GM12878 (cell line): ENCODE data around the gene MATN1. TPM values are rescaled to one million over a fixed set of nuclear protein-coding genes. Genes with fewer than 3 reads are reported as not detected.

Experiments used
- ATAC-seq: fragments of 200-7000 bp; cut with Tn5 transposase; 3 replicates; pipeline ENCODE4 v1.9.1; 2020; ENCODE audit warnings: mild to moderate bottlenecking, moderate library complexity
- BruUV-seq: library from RNA; stranded (reverse); fragments of 400-500 nt; replicated peaks from 2 replicates; lab custom pipeline; 2021; lab: Mats Ljungman, UMichigan
- CTCF ChIA-PET: fragments of 300-600 bp; sonication (Branson Sonifier 250); formaldehyde crosslinking; extraction: SDS; loops from one replicate; lab custom pipeline; 2021; ENCODE audit warnings: inconsistent platforms; lab: Yijun Ruan, JAX
- POLR2A ChIA-PET: fragments of 350-600 bp; formaldehyde crosslinking; extraction: SDS; loops from one replicate; lab custom pipeline; 2021; ENCODE audit warnings: inconsistent platforms; lab: Charles Lee
- RAD21 ChIA-PET: fragments of 300-600 bp; sonication (Branson Sonifier 250); formaldehyde crosslinking; loops from one replicate; lab custom pipeline; 2023; ENCODE audit warnings: antibody characterized with exemption; ENCODE audit not compliant: unreplicated experiment; lab: Charles Lee
- SMC1A ChIA-PET: fragments of 300-600 bp; sonication (Branson Sonifier 250); formaldehyde crosslinking; loops from one replicate; lab custom pipeline; 2023; ENCODE audit not compliant: unreplicated experiment, uncharacterized antibody; lab: Charles Lee
- DNase-seq: peaks from one replicate; pipeline ENCODE4 v3.0.0-alpha.2; 2011; ENCODE audit warnings: low read depth, low spot score
- FAIRE-seq: peaks from 3 replicates; lab custom pipeline; 2011; peaks lifted over from hg19 to GRCh38; lab: Jason Lieb, UNC
- H2AFZ ChIP-seq: 2 replicates; pipeline ENCODE4 v1.6.0; 2011; ENCODE audit warnings: low read depth, low read length, control low read depth; ENCODE audit not compliant: control insufficient read depth
- H3K27ac ChIP-seq: 2 replicates; pipeline ENCODE4 v1.5.1; 2011; ENCODE audit warnings: control low read depth; ENCODE audit not compliant: control insufficient read depth, insufficient read depth
- H3K27me3 ChIP-seq, 2 experiments: replicated peaks in 1 of 2; 2 replicates each; pipeline versions ENCODE4 v1.6.0 to v1.6.1; 2011; ENCODE audit warnings: low read length in 1 of 2; ENCODE audit not compliant: control insufficient read depth in 2 of 2, insufficient read depth in 2 of 2
- H3K36me3 ChIP-seq, 2 experiments: 2 replicates each; pipeline ENCODE4 v1.5.1; 2011; ENCODE audit warnings: low read length in 1 of 2; ENCODE audit not compliant: control insufficient read depth in 2 of 2, insufficient read depth in 2 of 2
- H3K4me1 ChIP-seq: 2 replicates; pipeline ENCODE4 v1.6.1; 2011; ENCODE audit warnings: mild to moderate bottlenecking, low read length, moderate library complexity, mixed read lengths; ENCODE audit not compliant: control insufficient read depth, insufficient read depth
- H3K4me2 ChIP-seq: 2 replicates; pipeline ENCODE4 v1.6.0; 2011; ENCODE audit warnings: control low read depth; ENCODE audit not compliant: control insufficient read depth, insufficient read depth
- H3K4me3 ChIP-seq: fragments of 200-600 bp; sonication (generic); 2 replicates; pipeline ENCODE4 v1.5.1; 2016
- H3K79me2 ChIP-seq: 2 replicates; pipeline ENCODE4 v1.6.0; 2011; ENCODE audit warnings: low read length; ENCODE audit not compliant: control insufficient read depth, insufficient read depth
- H3K9ac ChIP-seq: 2 replicates; pipeline ENCODE4 v1.8.0; 2011; ENCODE audit warnings: low read length, control low read depth, mixed read lengths; ENCODE audit not compliant: control insufficient read depth, insufficient read depth
- H3K9me3 ChIP-seq: replicated peaks from 3 replicates; pipeline ENCODE4 v1.5.1; 2011; ENCODE audit warnings: mild to moderate bottlenecking, low read length; ENCODE audit not compliant: control insufficient read depth, insufficient read depth
- H4K20me1 ChIP-seq: 2 replicates; pipeline ENCODE4 v1.6.0; 2011; ENCODE audit not compliant: control insufficient read depth, insufficient read depth
- CBX3 ChIP-seq: fragments of 200-600 bp; sonication (generic); IDR thresholded peaks from 2 replicates; pipeline ENCODE4 v1.6.1; 2016; ENCODE audit warnings: low read depth, borderline replicate concordance
- CHD2 ChIP-seq: IDR thresholded peaks from 2 replicates; pipeline ENCODE4 v1.6.1; 2011; ENCODE audit warnings: low read depth, low read length, improper control_type of control experiment, borderline replicate concordance
- CHD4 ChIP-seq: fragments of 200-600 bp; sonication (generic); IDR thresholded peaks from 2 replicates; pipeline ENCODE4 v1.6.1; 2016; ENCODE audit warnings: mild to moderate bottlenecking
- FOXM1 ChIP-seq: IDR thresholded peaks from 2 replicates; pipeline ENCODE4 v1.6.1; 2012; ENCODE audit warnings: low read depth, mild to moderate bottlenecking, inconsistent platforms, low read length, moderate library complexity
- HCFC1 ChIP-seq: fragments of 150-350 bp; IDR thresholded peaks from 2 replicates; pipeline ENCODE4 v1.6.1; 2014; ENCODE audit warnings: low read length
- MEF2B ChIP-seq: fragments of 450-650 bp; IDR thresholded peaks from 2 replicates; pipeline ENCODE4 v1.6.1; 2018; ENCODE audit warnings: mild to moderate bottlenecking, moderate library complexity; ENCODE audit not compliant: partially characterized antibody, poor library complexity, severe bottlenecking
- MTA2 ChIP-seq: fragments of 450-650 bp; IDR thresholded peaks from 2 replicates; pipeline ENCODE4 v1.6.1; 2016; ENCODE audit warnings: low read depth, mild to moderate bottlenecking, moderate library complexity
- MYB ChIP-seq: fragments of 150-350 bp; IDR thresholded peaks from 2 replicates; pipeline ENCODE4 v1.6.1; 2014; ENCODE audit warnings: mild to moderate bottlenecking, low read depth, low read length, borderline replicate concordance
- NR2C1 ChIP-seq: fragments of 450-650 bp; IDR thresholded peaks from 2 replicates; pipeline ENCODE4 v1.6.1; 2017; ENCODE audit warnings: antibody characterized with exemption, mild to moderate bottlenecking, moderate library complexity
- RFX5 ChIP-seq: IDR thresholded peaks from 2 replicates; pipeline ENCODE4 v1.6.1; 2011; ENCODE audit warnings: low read depth, low read length, improper control_type of control experiment
- SREBF2 ChIP-seq: IDR thresholded peaks from 2 replicates; pipeline ENCODE4 v1.6.1; 2012; ENCODE audit warnings: mild to moderate bottlenecking, low read length
- STAT1 ChIP-seq: fragments of 450-650 bp; conservative IDR thresholded peaks from 2 replicates; pipeline ENCODE4 v1.6.1; 2014; ENCODE audit warnings: antibody characterized with exemption, mild to moderate bottlenecking
- STAT3 ChIP-seq: IDR thresholded peaks from 2 replicates; pipeline ENCODE4 v1.6.1; 2011; ENCODE audit warnings: low read depth, low read length, improper control_type of control experiment
- WRNIP1 ChIP-seq: IDR thresholded peaks from 2 replicates; pipeline ENCODE4 v1.6.1; 2011; ENCODE audit warnings: low read depth, low read length, improper control_type of control experiment, borderline replicate concordance
- ZBED1 ChIP-seq: IDR thresholded peaks from 2 replicates; pipeline ENCODE4 v1.6.1; 2016; ENCODE audit warnings: borderline replicate concordance
- WGBS: methylation state at CpG from one replicate; pipeline ENCODE4 v1.1.6; 2016; ENCODE audit warnings: low lambda C conversion rate; ENCODE audit not compliant: insufficient replicate concordance, insufficient coverage; ENCODE audit errors: missing lambda C conversion rate; 5-methylcytosine and 5-hydroxymethylcytosine counted together
- in situ Hi-C: fragments of 300-500 bp; cut with MboI; formaldehyde crosslinking; loops from 9 replicates; pipeline ENCODE4 v1.14.3; 2018; ENCODE audit warnings: mixed read lengths
- intact Hi-C: fragments of 100-400 bp; cut with micrococcal nuclease; formaldehyde crosslinking; loops from one replicate; pipeline ENCODE4 v1.14.2; 2022; ENCODE audit not compliant: unreplicated experiment
- polyA plus RNA-seq, 11 experiments: library from polyadenylated mRNA; depleted of rRNA in 4 of 11; unstranded in 6 of 11; stranded (reverse) in 5 of 11; fragments of >200 nt; fragmentation: Nextera tagmentation in 4 of 11; fragmentation: Illumina TruSeq in 1 of 11; extraction: Ambion mirVana in 4 of 11; extraction: Trizol in 1 of 11; gene quantifications; 1 replicate in 1 of 11; 2 replicates in 10 of 11; pipeline versions ENCODE4 v1.2.1 to v1.2.3, GENCODE V29; 2011 to 2016; ENCODE audit warnings: inconsistent platforms in 2 of 11, missing spikeins in 2 of 11, low read depth in 1 of 11
- total RNA-seq, 4 experiments: library from RNA; depleted of rRNA in 3 of 4; stranded (reverse); fragments of >200 nt in 3 of 4; fragmentation: Illumina TruSeq in 1 of 4; extraction: Trizol in 1 of 4; gene quantifications; 2 replicates each; pipeline versions ENCODE4 v1.2.1 to v1.2.3, GENCODE V29; 2013 to 2021
- TF ChIP-seq, protein P1 (sequence below): fragments of 450-650 bp; IDR thresholded peaks from 2 replicates; pipeline ENCODE4 v1.6.1; 2017; ENCODE audit warnings: borderline replicate concordance
- TF ChIP-seq, protein P2 (sequence below): fragments of 450-650 bp; IDR thresholded peaks from 2 replicates; pipeline ENCODE4 v1.6.1; 2018; ENCODE audit warnings: borderline replicate concordance, mild to moderate bottlenecking; ENCODE audit not compliant: partially characterized antibody
- TF ChIP-seq, protein P3 (sequence below): IDR thresholded peaks from 2 replicates; pipeline ENCODE4 v1.6.1; 2011; ENCODE audit warnings: mild to moderate bottlenecking, low read depth, low read length, moderate library complexity; ENCODE audit not compliant: insufficient replicate concordance
- TF ChIP-seq, protein P4 (sequence below): IDR thresholded peaks from 2 replicates; pipeline ENCODE4 v1.6.1; 2012; ENCODE audit warnings: low read depth, low read length, improper control_type of control experiment

Gene MATN1
- total and polyA plus RNA-seq, 10 of the 15 experiments (the other 5 are each of a cell fraction or from before 2014, with no cell fraction given), result 0.04 to 0.50 (median 0.10) TPM; not detected in 1

DNA sequence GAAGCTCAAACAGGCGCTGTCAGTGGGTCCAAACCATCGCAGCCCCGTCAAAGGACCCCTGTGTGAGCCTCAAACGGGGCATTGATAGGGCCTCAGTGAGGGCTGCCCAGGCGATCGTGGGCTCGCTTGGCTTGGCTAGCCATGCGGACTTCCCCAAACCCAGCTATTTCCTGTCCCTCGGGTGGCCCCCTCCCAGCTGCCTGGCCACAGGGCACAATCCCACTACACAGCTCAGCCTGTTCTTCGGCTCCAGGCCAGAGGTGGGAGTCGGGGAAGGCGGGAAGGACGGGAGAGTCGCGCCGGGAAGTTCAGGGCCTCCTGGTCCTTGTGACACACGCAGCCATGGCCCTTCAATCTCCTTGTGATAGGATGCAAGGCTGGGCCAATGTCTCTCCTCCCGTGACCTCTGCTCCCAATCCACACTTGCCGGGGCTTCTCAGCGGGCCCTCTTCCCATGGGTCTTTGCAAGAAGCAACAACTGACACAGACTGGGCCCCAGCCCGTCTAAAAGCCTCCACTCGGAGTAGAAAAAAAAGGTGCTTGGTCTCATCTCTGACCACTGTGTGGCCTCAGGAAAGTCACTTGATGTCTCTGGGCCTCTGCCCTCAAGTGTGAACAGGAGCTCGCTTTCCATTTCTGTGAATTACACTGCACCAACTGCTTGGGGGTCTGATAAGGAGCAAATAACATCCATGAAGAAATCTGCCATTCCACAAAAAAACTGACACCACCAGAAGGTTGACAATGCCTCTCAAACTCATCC, 7.1 kb upstream of the MATN1 start:
- peaks cover 23% of the 10 kb centered on the region for H3K4me1 ChIP-seq
- intact Hi-C loops (no loop called here), in situ Hi-C loops (no loop called here)
- peak overlapping the region; percentile 51; the same call in 1 of the 2 replicates for H3K9ac ChIP-seq
- no peaks in the 10 kb centered on the region for H3K9me3 ChIP-seq
- ATAC-seq (peak; percentile 81), DNase-seq (no peak), FAIRE-seq (no peak)
- POLR2A ChIA-PET, result interaction anchor here (0.5 to 7.0 kb wide), 8 partner anchors 10 to 137 kb away, joined by 3 to 96 read pairs (median 8); partner anchors contain the start of gene LAPTM5
- H3K27me3 ChIP-seq, result no peaks in the 10 kb centered on the region
- RAD21 ChIA-PET, result interaction anchor here (0.8 to 15.6 kb wide), 13 partner anchors 9 to 50 kb away, joined by 4 to 538 read pairs (median 8); partner anchors contain the start of gene LAPTM5
- H2AFZ ChIP-seq, result no peak overlapping the region
- H3K4me2 ChIP-seq, result peak overlapping the region; percentile 62
- H3K79me2 ChIP-seq, result no peaks in the 10 kb centered on the region
- H3K4me3 ChIP-seq, result no peak overlapping the region
- H4K20me1 ChIP-seq, result no peaks in the 10 kb centered on the region
- 31% methylated on average over 23 of the region's 23 CpGs for WGBS
- CTCF ChIA-PET, result interaction anchor here (0.6 to 11.2 kb wide), 13 partner anchors 10 to 50 kb away, joined by 4 to 221 read pairs (median 5); partner anchors contain the start of gene LAPTM5
- peak overlapping the region; percentile 61 for H3K27ac ChIP-seq
- SMC1A ChIA-PET, result interaction anchor here (0.9 to 21.5 kb wide), 5 partner anchors 10 to 50 kb away, joined by 4 to 556 read pairs (median 18); partner anchors contain the start of gene LAPTM5
- peaks cover 18% of the 10 kb centered on the region in 2 experiments; a peak in 3 of 4 replicates for H3K36me3 ChIP-seq
- BruUV-seq, result no TSS peak
- TF ChIP-seq, protein P1, sequence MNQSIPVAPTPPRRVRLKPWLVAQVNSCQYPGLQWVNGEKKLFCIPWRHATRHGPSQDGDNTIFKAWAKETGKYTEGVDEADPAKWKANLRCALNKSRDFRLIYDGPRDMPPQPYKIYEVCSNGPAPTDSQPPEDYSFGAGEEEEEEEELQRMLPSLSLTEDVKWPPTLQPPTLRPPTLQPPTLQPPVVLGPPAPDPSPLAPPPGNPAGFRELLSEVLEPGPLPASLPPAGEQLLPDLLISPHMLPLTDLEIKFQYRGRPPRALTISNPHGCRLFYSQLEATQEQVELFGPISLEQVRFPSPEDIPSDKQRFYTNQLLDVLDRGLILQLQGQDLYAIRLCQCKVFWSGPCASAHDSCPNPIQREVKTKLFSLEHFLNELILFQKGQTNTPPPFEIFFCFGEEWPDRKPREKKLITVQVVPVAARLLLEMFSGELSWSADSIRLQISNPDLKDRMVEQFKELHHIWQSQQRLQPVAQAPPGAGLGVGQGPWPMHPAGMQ, result no peak
- TF ChIP-seq, protein P2, sequence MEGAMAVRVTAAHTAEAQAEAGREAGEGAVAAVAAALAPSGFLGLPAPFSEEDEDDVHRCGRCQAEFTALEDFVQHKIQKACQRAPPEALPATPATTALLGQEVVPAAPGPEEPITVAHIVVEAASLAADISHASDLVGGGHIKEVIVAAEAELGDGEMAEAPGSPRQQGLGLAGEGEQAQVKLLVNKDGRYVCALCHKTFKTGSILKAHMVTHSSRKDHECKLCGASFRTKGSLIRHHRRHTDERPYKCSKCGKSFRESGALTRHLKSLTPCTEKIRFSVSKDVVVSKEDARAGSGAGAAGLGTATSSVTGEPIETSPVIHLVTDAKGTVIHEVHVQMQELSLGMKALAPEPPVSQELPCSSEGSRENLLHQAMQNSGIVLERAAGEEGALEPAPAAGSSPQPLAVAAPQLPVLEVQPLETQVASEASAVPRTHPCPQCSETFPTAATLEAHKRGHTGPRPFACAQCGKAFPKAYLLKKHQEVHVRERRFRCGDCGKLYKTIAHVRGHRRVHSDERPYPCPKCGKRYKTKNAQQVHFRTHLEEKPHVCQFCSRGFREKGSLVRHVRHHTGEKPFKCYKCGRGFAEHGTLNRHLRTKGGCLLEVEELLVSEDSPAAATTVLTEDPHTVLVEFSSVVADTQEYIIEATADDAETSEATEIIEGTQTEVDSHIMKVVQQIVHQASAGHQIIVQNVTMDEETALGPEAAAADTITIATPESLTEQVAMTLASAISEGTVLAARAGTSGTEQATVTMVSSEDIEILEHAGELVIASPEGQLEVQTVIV, result no peak
- no peak for TF ChIP-seq FOXM1
- no peak for TF ChIP-seq CBX3
- no peak for TF ChIP-seq CHD2
- no peak for TF ChIP-seq NR2C1
- TF ChIP-seq ZBED1, result no peak
- TF ChIP-seq CHD4, result no peak
- TF ChIP-seq, protein P3, sequence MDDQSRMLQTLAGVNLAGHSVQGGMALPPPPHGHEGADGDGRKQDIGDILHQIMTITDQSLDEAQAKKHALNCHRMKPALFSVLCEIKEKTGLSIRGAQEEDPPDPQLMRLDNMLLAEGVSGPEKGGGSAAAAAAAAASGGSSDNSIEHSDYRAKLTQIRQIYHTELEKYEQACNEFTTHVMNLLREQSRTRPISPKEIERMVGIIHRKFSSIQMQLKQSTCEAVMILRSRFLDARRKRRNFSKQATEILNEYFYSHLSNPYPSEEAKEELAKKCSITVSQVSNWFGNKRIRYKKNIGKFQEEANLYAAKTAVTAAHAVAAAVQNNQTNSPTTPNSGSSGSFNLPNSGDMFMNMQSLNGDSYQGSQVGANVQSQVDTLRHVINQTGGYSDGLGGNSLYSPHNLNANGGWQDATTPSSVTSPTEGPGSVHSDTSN, result no peak
- no peak for TF ChIP-seq STAT3
- TF ChIP-seq RFX5, result no peak
- TF ChIP-seq, protein P4, sequence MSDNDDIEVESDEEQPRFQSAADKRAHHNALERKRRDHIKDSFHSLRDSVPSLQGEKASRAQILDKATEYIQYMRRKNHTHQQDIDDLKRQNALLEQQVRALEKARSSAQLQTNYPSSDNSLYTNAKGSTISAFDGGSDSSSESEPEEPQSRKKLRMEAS, result no peak
- TF ChIP-seq MYB, result no peak
- TF ChIP-seq MTA2, result 0 out of 2 replicates have a peak, but pooled peaks have one; percentile 24
- TF ChIP-seq MEF2B, result no peak
- no peak for TF ChIP-seq WRNIP1
- TF ChIP-seq HCFC1, result no peak
- TF ChIP-seq STAT1, result no peak
- no peak for TF ChIP-seq SREBF2
